ENCODE results near the gene SEMA3D. TPM values are rescaled to one million over a fixed set of nuclear protein-coding genes. Genes with fewer than 3 reads are reported as not detected.

The SEMA3D gene
- total RNA-seq, 4 donors from 2014 or later, result 4.8 to 12.7 (median 9.8) TPM

DNA sequence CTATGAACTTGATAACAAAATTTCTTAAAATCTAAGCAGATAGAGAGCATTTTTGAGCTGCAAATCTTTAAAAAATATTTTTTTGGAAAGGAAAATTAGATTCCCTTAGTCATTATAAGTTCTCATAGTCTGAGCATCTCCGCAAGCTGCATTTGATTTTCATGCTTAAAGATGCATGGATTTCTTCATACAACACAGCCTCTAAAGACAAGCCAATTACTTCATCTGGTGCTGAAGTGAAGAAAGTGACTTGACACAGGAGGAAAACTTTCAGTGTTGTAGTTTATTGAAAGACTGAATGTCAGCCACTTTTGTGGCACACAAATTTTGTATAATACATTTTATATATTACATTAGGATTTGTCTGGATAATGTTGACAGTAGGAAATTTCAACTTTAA, 22.5 kb downstream of the SEMA3D start:
- H3K27ac ChIP-seq, result no peak overlapping the region
- 96 to 97% methylated on average over 1 of the region's 1 CpG for WGBS, 2 donors
- DNase-seq (ENCODE audit: low spot score in 2 of 2), result no peak
- H3K27me3 ChIP-seq, result no peaks in the 10 kb centered on the region
- peaks cover 0 to 11% (median 0%) of the 10 kb centered on the region in 4 donors for H3K4me1 ChIP-seq
- no peaks in the 10 kb centered on the region for H3K36me3 ChIP-seq
- no peaks in the 10 kb centered on the region for H3K9me3 ChIP-seq
- TF ChIP-seq, protein P1, sequence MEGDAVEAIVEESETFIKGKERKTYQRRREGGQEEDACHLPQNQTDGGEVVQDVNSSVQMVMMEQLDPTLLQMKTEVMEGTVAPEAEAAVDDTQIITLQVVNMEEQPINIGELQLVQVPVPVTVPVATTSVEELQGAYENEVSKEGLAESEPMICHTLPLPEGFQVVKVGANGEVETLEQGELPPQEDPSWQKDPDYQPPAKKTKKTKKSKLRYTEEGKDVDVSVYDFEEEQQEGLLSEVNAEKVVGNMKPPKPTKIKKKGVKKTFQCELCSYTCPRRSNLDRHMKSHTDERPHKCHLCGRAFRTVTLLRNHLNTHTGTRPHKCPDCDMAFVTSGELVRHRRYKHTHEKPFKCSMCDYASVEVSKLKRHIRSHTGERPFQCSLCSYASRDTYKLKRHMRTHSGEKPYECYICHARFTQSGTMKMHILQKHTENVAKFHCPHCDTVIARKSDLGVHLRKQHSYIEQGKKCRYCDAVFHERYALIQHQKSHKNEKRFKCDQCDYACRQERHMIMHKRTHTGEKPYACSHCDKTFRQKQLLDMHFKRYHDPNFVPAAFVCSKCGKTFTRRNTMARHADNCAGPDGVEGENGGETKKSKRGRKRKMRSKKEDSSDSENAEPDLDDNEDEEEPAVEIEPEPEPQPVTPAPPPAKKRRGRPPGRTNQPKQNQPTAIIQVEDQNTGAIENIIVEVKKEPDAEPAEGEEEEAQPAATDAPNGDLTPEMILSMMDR (IDR thresholded peaks at IDR 0.05), result no peak
- TF ChIP-seq POLR2A (IDR thresholded peaks at IDR 0.05), result no peak
- TF ChIP-seq EP300 (IDR thresholded peaks at IDR 0.05), result no peak
- H3K4me3 ChIP-seq, result no peak overlapping the region

DNA sequence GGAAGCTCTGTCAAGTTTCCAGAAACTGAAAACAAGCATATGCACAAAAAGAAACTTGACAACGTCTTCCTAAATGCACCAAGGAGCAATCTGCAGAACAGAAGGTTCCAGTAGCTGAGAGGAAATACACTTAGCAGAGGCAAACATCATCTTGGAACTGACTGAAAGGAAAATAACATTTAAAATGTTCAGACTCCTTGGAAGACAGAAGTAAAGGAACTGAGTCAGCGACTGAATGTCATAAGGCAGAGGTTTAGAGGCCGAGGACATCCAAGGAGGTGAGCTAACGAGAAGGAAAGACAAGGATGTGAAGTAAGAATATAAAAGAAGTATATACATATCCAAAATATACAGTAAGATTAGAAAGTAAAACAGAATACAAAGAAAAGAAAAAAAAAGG, 24.1 kb downstream of the SEMA3D start:
- H3K4me1 ChIP-seq, result peaks cover 0 to 11% (median 0%) of the 10 kb centered on the region in 4 donors
- DNase-seq (ENCODE audit: low spot score in 2 of 2), result no peak
- TF ChIP-seq EP300 (IDR thresholded peaks at IDR 0.05), result no peak
- TF ChIP-seq, protein P1 (IDR thresholded peaks at IDR 0.05), result no peak
- TF ChIP-seq POLR2A (IDR thresholded peaks at IDR 0.05), result no peak
- H3K27me3 ChIP-seq, result no peaks in the 10 kb centered on the region
- 42 to 47% methylated on average over 4 of the region's 4 CpGs for WGBS, 2 donors
- no peaks in the 10 kb centered on the region for H3K36me3 ChIP-seq
- H3K27ac ChIP-seq, result peak overlapping the region in 1 of 4 donors; percentile 37
- peak overlapping the region in 1 of 4 donors; percentile 7 for H3K4me3 ChIP-seq
- H3K9me3 ChIP-seq, result peaks cover 0 to 10% (median 0%) of the 10 kb centered on the region in 4 donors

DNA sequence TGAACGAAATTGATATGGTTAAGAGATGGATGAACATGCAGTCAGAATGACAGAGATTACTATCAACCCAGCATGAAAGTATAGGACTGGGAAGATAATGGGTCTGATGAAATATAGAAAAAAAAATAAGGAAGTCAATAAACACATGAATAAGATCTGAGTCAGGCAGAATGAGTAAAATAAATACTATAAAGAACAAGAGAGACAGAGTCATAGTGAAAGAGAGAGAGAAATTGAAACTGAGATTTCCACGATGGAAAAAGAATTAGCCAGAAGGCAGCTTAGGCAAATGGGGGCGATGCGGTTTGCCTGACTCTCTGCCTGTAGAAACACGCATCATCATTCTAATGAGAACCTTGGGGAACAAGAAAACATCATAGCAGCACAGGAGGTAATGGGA, 26.6 kb downstream of the SEMA3D start:
- no peak for DNase-seq (ENCODE audit: low spot score in 2 of 2)
- peaks cover 0 to 11% (median 0%) of the 10 kb centered on the region in 4 donors for H3K4me1 ChIP-seq
- H3K27me3 ChIP-seq, result no peaks in the 10 kb centered on the region
- peaks cover 0 to 10% (median 0%) of the 10 kb centered on the region in 4 donors for H3K9me3 ChIP-seq
- TF ChIP-seq POLR2A (IDR thresholded peaks at IDR 0.05) (no peak), EP300 (IDR thresholded peaks at IDR 0.05) (no peak)
- TF ChIP-seq, protein P1 (IDR thresholded peaks at IDR 0.05), result no peak
- no peak overlapping the region for H3K27ac ChIP-seq
- no peaks in the 10 kb centered on the region for H3K36me3 ChIP-seq
- H3K4me3 ChIP-seq, result no peak overlapping the region
- 81 to 84% methylated on average over 5 of the region's 5 CpGs for WGBS, 2 donors

DNA sequence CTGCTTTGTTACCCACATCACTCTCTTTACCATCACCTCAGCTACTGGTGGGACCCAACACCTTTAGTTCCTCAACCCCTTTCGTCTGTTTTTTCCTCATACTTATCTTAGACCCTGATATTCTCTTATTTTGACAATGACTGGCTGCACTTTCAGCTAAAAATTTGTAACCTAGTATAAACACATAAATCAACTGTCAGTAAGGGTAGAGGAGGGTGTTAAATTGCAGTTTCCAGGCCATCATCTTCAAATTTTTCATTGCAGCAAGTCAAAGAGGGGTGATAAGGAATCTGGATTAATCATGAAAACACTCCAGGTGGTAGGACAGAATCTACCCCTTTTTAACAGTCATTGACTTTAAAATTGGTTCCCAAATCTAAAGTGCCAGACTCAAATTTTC, 27.9 kb downstream of the SEMA3D start:
- no peaks in the 10 kb centered on the region for H3K36me3 ChIP-seq
- no peak for DNase-seq (ENCODE audit: low spot score in 2 of 2)
- H3K27me3 ChIP-seq, result no peaks in the 10 kb centered on the region
- no peak overlapping the region for H3K4me3 ChIP-seq
- WGBS, 2 donors, result 98% methylated on average over 1 of the region's 1 CpG
- no peak overlapping the region for H3K27ac ChIP-seq
- H3K9me3 ChIP-seq, result peaks cover 0 to 10% (median 0%) of the 10 kb centered on the region in 4 donors
- no peak for TF ChIP-seq POLR2A (IDR thresholded peaks at IDR 0.05)
- TF ChIP-seq EP300 (IDR thresholded peaks at IDR 0.05), result no peak
- TF ChIP-seq, protein P1 (IDR thresholded peaks at IDR 0.05), result no peak
- H3K4me1 ChIP-seq, result peaks cover 0 to 11% (median 0%) of the 10 kb centered on the region in 4 donors

DNA sequence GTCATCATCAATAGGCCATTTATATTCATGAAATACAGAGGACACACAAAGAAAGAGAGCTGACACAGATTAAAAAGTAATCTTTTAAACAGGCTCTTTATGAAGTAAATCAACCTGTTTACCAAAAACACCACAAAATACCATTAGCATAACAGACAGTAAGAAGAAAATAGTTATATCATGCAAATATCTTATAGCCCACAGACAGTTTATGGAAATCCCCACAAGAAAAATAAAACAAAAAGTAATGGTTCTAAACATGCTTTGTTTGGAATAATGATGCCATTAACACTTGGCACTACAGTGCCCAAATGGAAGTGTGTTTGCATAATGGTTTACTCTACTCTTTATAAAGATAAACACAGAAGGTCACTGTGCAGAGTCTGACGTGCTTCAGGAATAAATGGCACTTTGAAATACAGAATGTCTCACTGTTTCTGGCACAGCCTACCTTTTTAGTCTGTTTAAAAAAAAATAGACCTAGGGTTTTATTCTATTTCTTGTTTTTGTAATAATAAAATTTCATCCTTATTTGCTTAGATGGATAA, 30.1 kb downstream of the SEMA3D start:
- Histone ChIP-seq H3K4me1 (no peaks in the 10 kb centered on the region), H3K36me3 (no peaks in the 10 kb centered on the region), H3K4me3 (no peak overlapping the region), H3K27me3 (no peaks in the 10 kb centered on the region), H3K27ac (no peak overlapping the region), H3K9me3 (peaks cover 0 to 10% (median 0%) of the 10 kb centered on the region in 4 donors)
- no peak for DNase-seq (ENCODE audit: low spot score in 2 of 2)
- WGBS, 2 donors, result 25 to 47% methylated on average over 1 of the region's 1 CpG
- TF ChIP-seq POLR2A (IDR thresholded peaks at IDR 0.05) (no peak), EP300 (IDR thresholded peaks at IDR 0.05) (no peak)
- TF ChIP-seq, protein P1 (IDR thresholded peaks at IDR 0.05), result no peak

Measured in tibial nerve (tissue), 4 donors.